GM21825 (cell line): ENCODE measurements around the gene CD300C.
"Not testable (repeated sequence)": the region's sequence is repeated elsewhere in the genome, so short reads cannot be mapped to it uniquely, and the experiment has no call there.

Source experiments
- ATAC-seq: cut with Tn5 transposase; IDR thresholded peaks from one replicate; pipeline ENCODE4 v1.9.1; 2021; ENCODE audit warnings: mild to moderate bottlenecking, moderate library complexity; ENCODE audit not compliant: unreplicated experiment

The CD300C gene

GRCh38 chr17:74532115-74532514 is 13.8 kb downstream of the CD300C start:
- no peak for ATAC-seq

DNA sequence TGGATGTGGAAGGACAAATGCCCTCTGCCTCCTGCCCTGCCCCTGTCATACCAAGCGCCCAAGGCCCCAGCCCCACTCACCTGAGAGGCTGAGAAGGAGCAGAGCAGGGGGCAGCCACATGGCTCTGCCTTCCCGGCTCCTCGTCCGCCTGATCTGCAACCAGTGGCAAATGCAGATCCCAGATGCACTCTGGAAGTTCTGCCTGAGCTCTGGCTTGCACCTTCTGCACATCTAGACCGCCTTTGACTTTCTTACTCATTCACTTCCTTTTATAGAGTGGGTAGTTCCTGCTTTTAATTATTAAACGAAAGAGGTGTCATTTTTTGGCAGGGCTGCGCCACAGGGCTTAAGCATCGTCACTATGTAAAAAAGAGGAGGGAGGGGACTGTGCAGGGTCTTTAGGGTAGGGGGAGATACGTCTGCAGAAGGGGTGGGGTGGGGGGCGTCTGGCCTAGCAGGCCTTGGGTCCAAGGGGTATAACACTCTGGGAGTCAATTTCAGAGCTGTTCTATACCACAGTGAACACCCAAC is 14.6 kb downstream of the CD300C start, which contains the start of gene CD300LB:
TSS of gene CD300LB (minus strand) at position 245 of the 531 bp plus-strand sequence. CDS start at position 120, 125 bp downstream.
- no peak for ATAC-seq

GRCh38 chr17:74530831-74531150 is 15.1 kb downstream of the CD300C start:
- ATAC-seq, result no peak

DNA sequence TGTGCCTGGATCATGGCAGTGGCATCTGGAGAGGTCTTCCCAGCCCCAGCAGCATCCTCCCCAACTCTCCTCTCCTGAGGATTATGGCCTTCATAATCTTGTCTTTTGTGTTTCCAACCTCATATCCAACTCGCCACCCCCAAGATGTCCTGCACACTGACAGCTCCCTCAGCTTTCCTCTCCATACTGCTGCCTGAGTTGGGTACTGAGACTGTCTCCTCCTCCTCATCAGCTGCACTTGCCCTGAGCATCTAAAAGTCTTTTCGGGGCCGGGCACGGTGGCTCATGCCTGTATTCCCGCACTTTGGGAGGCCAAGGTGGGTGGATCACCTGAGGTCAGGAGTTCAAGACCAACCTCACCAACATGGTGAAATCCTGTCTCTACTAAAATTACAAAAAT is 16.7 kb downstream of the CD300C start:
- ATAC-seq, result no peak

GRCh38 chr17:74528491-74529199 is 17.3 kb downstream of the CD300C start:
- peak; percentile 80 for ATAC-seq

DNA sequence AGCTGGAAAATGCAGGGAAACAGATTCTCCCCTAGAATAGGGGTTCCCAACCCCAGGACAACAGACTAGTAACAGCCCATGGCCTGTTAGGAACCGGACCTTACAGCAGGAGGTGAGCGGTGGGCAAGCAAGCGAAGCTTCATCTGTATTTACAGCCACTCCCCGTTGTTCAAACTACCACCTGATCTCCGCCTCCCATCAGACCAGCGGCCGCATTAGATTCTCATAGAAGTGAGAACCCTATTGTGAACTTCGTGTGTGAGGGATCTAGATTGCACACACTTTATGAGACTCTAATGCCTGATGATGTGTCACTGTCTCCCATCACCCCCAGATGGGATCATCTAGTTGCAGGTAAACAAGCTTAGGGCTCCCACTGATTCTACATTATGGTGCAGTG is 18.2 kb downstream of the CD300C start:
- no peak for ATAC-seq

- no peak for ATAC-seq
These were observed 18.8 kb downstream of the CD300C start for GRCh38 chr17:74527081-74527480.

GRCh38 chr17:74526681-74527080 is 19.2 kb downstream of the CD300C start:
- ATAC-seq, result no peak

DNA sequence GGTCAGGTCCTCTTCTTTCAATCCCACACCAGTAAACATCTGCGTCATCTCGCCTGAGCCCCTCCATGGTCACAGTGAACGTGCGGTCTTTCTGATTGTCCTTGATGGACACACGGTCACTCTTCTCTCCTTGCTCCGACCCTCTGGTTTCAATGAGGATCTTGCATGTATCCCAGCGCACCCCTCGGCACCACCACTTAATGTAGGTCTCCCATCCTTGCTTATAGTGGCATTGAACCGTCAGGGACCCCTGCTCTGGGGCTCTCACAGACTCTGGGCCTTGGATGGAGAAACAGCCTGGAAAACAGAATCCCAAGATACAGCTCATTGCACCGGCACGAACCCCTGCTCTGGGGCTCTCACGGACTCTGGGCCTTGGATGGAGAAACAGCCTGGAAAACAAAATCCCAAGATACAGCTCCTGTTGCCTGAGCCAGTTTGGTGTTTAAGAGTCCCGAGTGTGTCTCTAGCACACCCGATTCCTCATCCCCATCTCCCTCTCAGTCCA is 20.1 kb downstream of the CD300C start:
- no peak for ATAC-seq

GRCh38 chr17:74525465-74525725 is 20.5 kb downstream of the CD300C start:
- ATAC-seq, result no peak

DNA sequence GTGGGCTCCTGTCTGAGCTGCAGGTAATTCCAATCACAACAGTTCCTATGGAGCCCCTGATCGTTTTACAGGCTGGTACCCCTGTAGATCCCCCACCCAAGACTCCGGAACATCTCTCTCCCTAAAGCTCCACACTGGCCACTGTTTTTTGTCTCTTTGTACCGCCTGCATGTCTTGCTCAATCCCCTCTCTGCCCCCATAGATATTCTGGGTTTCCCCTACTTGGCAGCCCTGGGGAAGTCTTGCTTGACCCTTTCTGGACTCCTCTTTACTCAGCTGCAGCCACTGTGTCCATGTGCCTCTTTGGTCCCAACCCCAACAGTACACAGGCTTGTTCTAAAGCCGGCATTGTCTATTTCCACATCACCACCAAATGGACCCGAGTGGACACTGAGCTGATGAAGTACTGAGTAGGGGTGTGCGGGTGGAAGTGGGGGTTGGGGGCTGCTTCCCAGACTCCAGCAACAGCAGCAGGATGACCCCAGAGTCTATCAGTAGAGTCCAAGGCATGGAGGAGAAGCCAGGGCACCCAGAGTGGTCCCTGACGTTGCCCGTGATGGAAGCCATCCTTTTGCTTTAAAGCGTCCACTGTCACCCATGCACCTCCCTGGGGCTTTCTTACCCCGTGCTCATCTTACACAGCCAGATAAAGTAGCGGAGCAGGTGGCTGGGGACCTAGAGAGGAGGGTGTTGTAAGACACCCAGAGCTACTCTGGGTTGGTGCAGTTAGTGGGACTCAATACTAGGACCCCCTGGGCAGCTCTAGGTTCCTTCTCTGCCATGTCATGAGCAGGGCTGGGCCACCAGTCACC is 21.1 kb downstream of the CD300C start:
- no peak for ATAC-seq

DNA sequence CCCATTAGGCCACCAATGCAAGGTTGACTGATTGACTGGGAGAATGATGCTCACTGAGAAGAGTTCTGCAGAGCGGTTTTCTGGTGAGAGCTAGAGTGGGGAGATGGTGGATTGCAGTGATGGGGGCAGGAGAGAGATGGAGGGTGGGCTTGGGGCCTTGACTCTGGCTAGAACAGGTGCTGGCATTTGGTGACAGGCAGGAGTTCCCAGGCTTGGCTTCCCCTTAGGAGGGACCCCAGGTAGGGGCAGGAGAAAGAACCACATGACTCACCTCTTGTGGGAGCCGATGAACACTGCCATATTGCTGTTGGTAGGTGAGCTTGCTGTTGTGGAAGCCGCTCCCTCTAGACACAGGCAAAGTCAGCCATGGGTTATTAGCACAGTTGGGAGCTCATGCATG is 22.6 kb downstream of the CD300C start:
- ATAC-seq, result no peak

GRCh38 chr17:74522381-74523105 is 23.4 kb downstream of the CD300C start:
- no peak for ATAC-seq

- ATAC-seq, result no peak
These were observed 24.2 kb downstream of the CD300C start for GRCh38 chr17:74521701-74522201.

DNA sequence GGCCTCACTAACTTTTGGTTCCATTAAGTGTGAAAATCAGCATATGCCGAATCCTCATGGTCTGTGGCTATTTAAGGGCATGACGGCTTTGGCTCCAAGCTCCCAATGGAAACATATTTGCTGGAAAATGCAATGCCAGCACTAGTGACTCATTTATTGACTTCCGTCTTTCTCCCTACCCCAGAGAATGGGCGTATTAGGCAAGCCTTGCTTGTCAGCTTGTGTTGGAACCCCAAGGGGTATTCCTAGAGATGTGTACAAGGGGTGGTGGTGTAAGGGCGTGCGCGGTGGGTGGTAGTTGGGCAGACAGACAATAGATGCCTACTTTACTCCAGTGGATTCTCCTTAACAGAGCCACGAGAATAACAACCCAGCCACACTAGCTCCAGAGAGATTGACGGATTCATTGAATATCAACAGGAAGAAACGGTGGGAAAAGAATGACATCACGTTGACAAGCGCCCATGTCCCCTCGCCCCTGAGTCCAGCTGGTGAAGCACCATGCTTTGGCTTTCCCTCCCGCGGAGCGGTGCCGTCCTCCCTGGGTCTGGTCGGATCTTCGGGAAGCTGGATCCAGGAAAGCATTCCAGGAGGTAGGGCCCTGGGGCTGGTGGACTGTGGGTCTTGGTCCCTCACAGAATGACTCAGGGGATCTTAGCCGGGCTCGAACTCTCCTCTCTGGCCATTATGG is 25.0 kb downstream of the CD300C start:
- ATAC-seq, result no peak

- ATAC-seq, result no peak
These were observed 25.9 kb downstream of the CD300C start for GRCh38 chr17:74520016-74520434.

GRCh38 chr17:74518413-74518981 is 27.4 kb downstream of the CD300C start:
- not testable (repeated sequence) for ATAC-seq

GRCh38 chr17:74516561-74517328 is 29.2 kb downstream of the CD300C start:
- no peak for ATAC-seq

- ATAC-seq, result no peak
These were observed 30.0 kb downstream of the CD300C start for GRCh38 chr17:74515941-74516340.
